WTC11 (cell line): Measurements from ENCODE around the gene SRMS. TPM values are rescaled to one million over a fixed set of nuclear protein-coding genes. Genes with fewer than 3 reads are reported as not detected.

ENCODE experiments used
- ATAC-seq: fragments of 200-7000 bp; cut with Tn5 transposase; 2 replicates; pipeline ENCODE4 v1.10.0; 2021; ENCODE audit warnings: mild to moderate bottlenecking, moderate library complexity
- CTCF ChIA-PET: fragments of 300-600 bp; sonication (Branson Sonifier 250); formaldehyde crosslinking; loops from one replicate; lab custom pipeline; 2021; ENCODE audit warnings: antibody characterized with exemption; lab: Charles Lee
- POLR2A ChIA-PET: fragments of 350-600 bp; sonication (Branson Sonifier 250); formaldehyde crosslinking; loops from one replicate; lab custom pipeline; 2021; ENCODE audit warnings: antibody characterized with exemption; lab: Charles Lee
- DNase-seq: peaks from one replicate; pipeline ENCODE4 v3.0.0; 2021; ENCODE audit warnings: low spot score
- H3K27ac Mint-ChIP-seq: 2 replicates; pipeline ENCODE4 v1.8.0; 2021; ENCODE audit warnings: mixed read lengths
- H3K27me3 Mint-ChIP-seq: 2 replicates; pipeline ENCODE4 v1.8.0; 2021; ENCODE audit warnings: low read depth, mild to moderate bottlenecking, moderate library complexity, mixed read lengths
- H3K36me3 Mint-ChIP-seq: 2 replicates; pipeline ENCODE4 v1.8.0; 2021; ENCODE audit warnings: mixed read lengths
- H3K4me1 Mint-ChIP-seq: 2 replicates; pipeline ENCODE4 v1.8.0; 2022; ENCODE audit warnings: mixed read lengths
- H3K4me3 Mint-ChIP-seq: 2 replicates; pipeline ENCODE4 v1.8.0; 2021; ENCODE audit warnings: mild to moderate bottlenecking, moderate library complexity, mixed read lengths
- H3K9me3 Mint-ChIP-seq: 2 replicates; pipeline ENCODE4 v1.8.0; 2021; ENCODE audit warnings: mixed read lengths
- CBFB ChIP-seq: sonication (generic); formaldehyde crosslinking; IDR thresholded peaks from 2 replicates; pipeline ENCODE4 v1.8.1; 2022; ENCODE audit warnings: mild to moderate bottlenecking, low read depth, missing genetic modification reagents
- CREB1 ChIP-seq: sonication (generic); formaldehyde crosslinking; IDR thresholded peaks from 2 replicates; pipeline ENCODE4 v1.8.0; 2023; ENCODE audit warnings: mild to moderate bottlenecking, missing genetic modification reagents
- EMX1 ChIP-seq: fragments of 250-450 bp; sonication (Bioruptor Pico); IDR thresholded peaks from 2 replicates; pipeline ENCODE4 v1.8.0; 2021; ENCODE audit warnings: mild to moderate bottlenecking
- FOXJ3 ChIP-seq: sonication (generic); formaldehyde crosslinking; IDR thresholded peaks from 2 replicates; pipeline ENCODE4 v1.9.0; 2021; ENCODE audit warnings: missing genetic modification reagents, mild to moderate bottlenecking, borderline replicate concordance
- FOXK1 ChIP-seq: sonication (generic); formaldehyde crosslinking; IDR thresholded peaks from 2 replicates; pipeline ENCODE4 v1.8.0; 2022; ENCODE audit warnings: mild to moderate bottlenecking, moderate library complexity, missing genetic modification reagents
- GTF2I ChIP-seq: fragments of 250-450 bp; sonication (Bioruptor Pico); conservative IDR thresholded peaks from 2 replicates; pipeline ENCODE4 v1.4.0; 2021; ENCODE audit warnings: mild to moderate bottlenecking
- IRF2 ChIP-seq: sonication (generic); formaldehyde crosslinking; IDR thresholded peaks from 2 replicates; pipeline ENCODE4 v1.8.0; 2022; ENCODE audit warnings: low read depth, missing genetic modification reagents, borderline replicate concordance
- KAT7 ChIP-seq: sonication (generic); formaldehyde crosslinking; IDR thresholded peaks from 2 replicates; pipeline ENCODE4 v1.8.1; 2023; ENCODE audit warnings: missing genetic modification reagents, mild to moderate bottlenecking, borderline replicate concordance
- MYBL2 ChIP-seq: sonication (generic); formaldehyde crosslinking; IDR thresholded peaks from 2 replicates; pipeline ENCODE4 v1.8.1; 2023; ENCODE audit warnings: mild to moderate bottlenecking, moderate library complexity, missing genetic modification reagents
- NR1H2 ChIP-seq: sonication (generic); formaldehyde crosslinking; IDR thresholded peaks from 2 replicates; pipeline ENCODE4 v1.9.0; 2021; ENCODE audit warnings: mild to moderate bottlenecking, moderate library complexity, missing genetic modification reagents
- SMAD3 ChIP-seq: sonication (generic); formaldehyde crosslinking; IDR thresholded peaks from 2 replicates; pipeline ENCODE4 v1.8.0; 2022; ENCODE audit warnings: missing genetic modification reagents, mild to moderate bottlenecking, borderline replicate concordance
- ZNF232 ChIP-seq: sonication (generic); formaldehyde crosslinking; IDR thresholded peaks from 2 replicates; pipeline ENCODE4 v1.8.0; 2022; ENCODE audit warnings: mild to moderate bottlenecking, missing genetic modification reagents
- ZNF671 ChIP-seq: fragments of 250-450 bp; sonication (Bioruptor Pico); IDR thresholded peaks from 2 replicates; pipeline ENCODE4 v1.8.0; 2021; ENCODE audit warnings: mild to moderate bottlenecking
- total RNA-seq: library from RNA; stranded (reverse); gene quantifications from 3 replicates; pipeline ENCODE4 v1.2.3, GENCODE V29; 2021
- TF ChIP-seq, protein P1 (sequence below): sonication (generic); formaldehyde crosslinking; IDR thresholded peaks from 2 replicates; pipeline ENCODE4 v1.8.0; 2022; ENCODE audit warnings: mild to moderate bottlenecking, missing genetic modification reagents
- TF ChIP-seq, protein P2 (sequence below): sonication (generic); formaldehyde crosslinking; IDR thresholded peaks from 2 replicates; pipeline ENCODE4 v1.8.0; 2023; ENCODE audit warnings: missing genetic modification reagents, mild to moderate bottlenecking, borderline replicate concordance
- TF ChIP-seq, protein P3 (sequence below): sonication (generic); formaldehyde crosslinking; conservative IDR thresholded peaks from 2 replicates; pipeline ENCODE4 v1.8.1; 2023; ENCODE audit warnings: mild to moderate bottlenecking, low read depth, missing genetic modification reagents, moderate library complexity
- TF ChIP-seq, protein P4 (sequence below): sonication (generic); formaldehyde crosslinking; IDR thresholded peaks from 2 replicates; pipeline ENCODE4 v1.8.0; 2023; ENCODE audit warnings: mild to moderate bottlenecking, missing genetic modification reagents
- TF ChIP-seq, protein P5 (sequence below): sonication (generic); formaldehyde crosslinking; IDR thresholded peaks from 2 replicates; pipeline ENCODE4 v1.8.1; 2023; ENCODE audit warnings: mild to moderate bottlenecking, missing genetic modification reagents, moderate library complexity
- TF ChIP-seq, protein P6 (sequence below): sonication (generic); formaldehyde crosslinking; IDR thresholded peaks from 2 replicates; pipeline ENCODE4 v1.8.0; 2022; ENCODE audit warnings: mild to moderate bottlenecking, missing genetic modification reagents
- TF ChIP-seq, protein P7 (sequence below): fragments of 250-450 bp; sonication (Bioruptor Pico); IDR thresholded peaks from 2 replicates; pipeline ENCODE4 v1.9.0; 2021; ENCODE audit warnings: mild to moderate bottlenecking

Gene SRMS
- total RNA-seq, 1 experiment from 2014 or later = 0.26 TPM

DNA sequence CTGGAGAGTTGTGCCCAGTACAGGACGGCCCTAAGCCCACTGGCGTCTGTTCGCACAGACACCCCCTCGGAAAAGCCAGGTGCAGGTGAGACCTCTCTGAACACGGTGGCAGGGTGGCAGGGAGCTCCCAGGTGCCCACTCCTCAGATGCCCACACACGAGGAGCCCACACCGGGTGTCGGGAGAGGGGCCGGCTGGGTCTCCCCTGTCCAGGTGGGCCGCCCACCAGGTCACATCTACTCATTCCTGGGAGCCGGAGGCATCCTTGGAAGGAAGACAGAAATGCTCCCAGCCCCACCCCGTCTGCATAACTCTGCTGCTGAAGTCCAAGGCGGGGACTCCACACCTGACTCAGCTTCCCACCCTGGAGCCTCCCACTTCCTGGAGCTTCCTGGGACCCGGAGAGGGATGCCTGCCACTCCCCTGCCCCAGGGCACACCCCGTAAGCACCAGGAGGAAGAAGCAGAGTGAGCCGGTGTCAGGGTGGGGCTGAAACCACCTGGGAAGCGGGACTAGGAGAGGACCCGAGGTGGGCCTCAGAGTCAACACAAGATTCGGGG is 2.5 kb downstream of the SRMS start:
- CTCF ChIA-PET = interaction anchor here (1.4 to 3.4 kb wide), 2 partner anchors 8 to 429 kb away, joined by 4 to 48 read pairs; partner anchors contain the start of gene PTK6

More for the DNA sequence above, 2.5 kb downstream of the SRMS start:
- no peaks in the 10 kb centered on the region for H3K27me3 Mint-ChIP-seq
- TF ChIP-seq, protein P1, sequence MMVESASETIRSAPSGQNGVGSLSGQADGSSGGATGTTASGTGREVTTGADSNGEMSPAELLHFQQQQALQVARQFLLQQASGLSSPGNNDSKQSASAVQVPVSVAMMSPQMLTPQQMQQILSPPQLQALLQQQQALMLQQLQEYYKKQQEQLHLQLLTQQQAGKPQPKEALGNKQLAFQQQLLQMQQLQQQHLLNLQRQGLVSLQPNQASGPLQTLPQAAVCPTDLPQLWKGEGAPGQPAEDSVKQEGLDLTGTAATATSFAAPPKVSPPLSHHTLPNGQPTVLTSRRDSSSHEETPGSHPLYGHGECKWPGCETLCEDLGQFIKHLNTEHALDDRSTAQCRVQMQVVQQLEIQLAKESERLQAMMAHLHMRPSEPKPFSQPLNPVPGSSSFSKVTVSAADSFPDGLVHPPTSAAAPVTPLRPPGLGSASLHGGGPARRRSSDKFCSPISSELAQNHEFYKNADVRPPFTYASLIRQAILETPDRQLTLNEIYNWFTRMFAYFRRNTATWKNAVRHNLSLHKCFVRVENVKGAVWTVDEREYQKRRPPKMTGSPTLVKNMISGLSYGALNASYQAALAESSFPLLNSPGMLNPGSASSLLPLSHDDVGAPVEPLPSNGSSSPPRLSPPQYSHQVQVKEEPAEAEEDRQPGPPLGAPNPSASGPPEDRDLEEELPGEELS (CRISPR knock-in tag) = no peak
- no peak for TF ChIP-seq ZNF671 (CRISPR knock-in tag)
- TF ChIP-seq CBFB (CRISPR knock-in tag) = no peak
- TF ChIP-seq, protein P2, sequence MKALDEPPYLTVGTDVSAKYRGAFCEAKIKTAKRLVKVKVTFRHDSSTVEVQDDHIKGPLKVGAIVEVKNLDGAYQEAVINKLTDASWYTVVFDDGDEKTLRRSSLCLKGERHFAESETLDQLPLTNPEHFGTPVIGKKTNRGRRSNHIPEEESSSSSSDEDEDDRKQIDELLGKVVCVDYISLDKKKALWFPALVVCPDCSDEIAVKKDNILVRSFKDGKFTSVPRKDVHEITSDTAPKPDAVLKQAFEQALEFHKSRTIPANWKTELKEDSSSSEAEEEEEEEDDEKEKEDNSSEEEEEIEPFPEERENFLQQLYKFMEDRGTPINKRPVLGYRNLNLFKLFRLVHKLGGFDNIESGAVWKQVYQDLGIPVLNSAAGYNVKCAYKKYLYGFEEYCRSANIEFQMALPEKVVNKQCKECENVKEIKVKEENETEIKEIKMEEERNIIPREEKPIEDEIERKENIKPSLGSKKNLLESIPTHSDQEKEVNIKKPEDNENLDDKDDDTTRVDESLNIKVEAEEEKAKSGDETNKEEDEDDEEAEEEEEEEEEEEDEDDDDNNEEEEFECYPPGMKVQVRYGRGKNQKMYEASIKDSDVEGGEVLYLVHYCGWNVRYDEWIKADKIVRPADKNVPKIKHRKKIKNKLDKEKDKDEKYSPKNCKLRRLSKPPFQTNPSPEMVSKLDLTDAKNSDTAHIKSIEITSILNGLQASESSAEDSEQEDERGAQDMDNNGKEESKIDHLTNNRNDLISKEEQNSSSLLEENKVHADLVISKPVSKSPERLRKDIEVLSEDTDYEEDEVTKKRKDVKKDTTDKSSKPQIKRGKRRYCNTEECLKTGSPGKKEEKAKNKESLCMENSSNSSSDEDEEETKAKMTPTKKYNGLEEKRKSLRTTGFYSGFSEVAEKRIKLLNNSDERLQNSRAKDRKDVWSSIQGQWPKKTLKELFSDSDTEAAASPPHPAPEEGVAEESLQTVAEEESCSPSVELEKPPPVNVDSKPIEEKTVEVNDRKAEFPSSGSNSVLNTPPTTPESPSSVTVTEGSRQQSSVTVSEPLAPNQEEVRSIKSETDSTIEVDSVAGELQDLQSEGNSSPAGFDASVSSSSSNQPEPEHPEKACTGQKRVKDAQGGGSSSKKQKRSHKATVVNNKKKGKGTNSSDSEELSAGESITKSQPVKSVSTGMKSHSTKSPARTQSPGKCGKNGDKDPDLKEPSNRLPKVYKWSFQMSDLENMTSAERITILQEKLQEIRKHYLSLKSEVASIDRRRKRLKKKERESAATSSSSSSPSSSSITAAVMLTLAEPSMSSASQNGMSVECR = no peak
- no peak for TF ChIP-seq EMX1
- TF ChIP-seq GTF2I (CRISPR knock-in tag) = no peak
- no peak for TF ChIP-seq FOXK1 (CRISPR knock-in tag)
- no peak for TF ChIP-seq ZNF232 (CRISPR knock-in tag)
- no peak for TF ChIP-seq KAT7 (CRISPR knock-in tag)
- no peak for TF ChIP-seq CREB1
- TF ChIP-seq, protein P3, sequence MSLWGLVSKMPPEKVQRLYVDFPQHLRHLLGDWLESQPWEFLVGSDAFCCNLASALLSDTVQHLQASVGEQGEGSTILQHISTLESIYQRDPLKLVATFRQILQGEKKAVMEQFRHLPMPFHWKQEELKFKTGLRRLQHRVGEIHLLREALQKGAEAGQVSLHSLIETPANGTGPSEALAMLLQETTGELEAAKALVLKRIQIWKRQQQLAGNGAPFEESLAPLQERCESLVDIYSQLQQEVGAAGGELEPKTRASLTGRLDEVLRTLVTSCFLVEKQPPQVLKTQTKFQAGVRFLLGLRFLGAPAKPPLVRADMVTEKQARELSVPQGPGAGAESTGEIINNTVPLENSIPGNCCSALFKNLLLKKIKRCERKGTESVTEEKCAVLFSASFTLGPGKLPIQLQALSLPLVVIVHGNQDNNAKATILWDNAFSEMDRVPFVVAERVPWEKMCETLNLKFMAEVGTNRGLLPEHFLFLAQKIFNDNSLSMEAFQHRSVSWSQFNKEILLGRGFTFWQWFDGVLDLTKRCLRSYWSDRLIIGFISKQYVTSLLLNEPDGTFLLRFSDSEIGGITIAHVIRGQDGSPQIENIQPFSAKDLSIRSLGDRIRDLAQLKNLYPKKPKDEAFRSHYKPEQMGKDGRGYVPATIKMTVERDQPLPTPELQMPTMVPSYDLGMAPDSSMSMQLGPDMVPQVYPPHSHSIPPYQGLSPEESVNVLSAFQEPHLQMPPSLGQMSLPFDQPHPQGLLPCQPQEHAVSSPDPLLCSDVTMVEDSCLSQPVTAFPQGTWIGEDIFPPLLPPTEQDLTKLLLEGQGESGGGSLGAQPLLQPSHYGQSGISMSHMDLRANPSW = no peak
- TF ChIP-seq, protein P4, sequence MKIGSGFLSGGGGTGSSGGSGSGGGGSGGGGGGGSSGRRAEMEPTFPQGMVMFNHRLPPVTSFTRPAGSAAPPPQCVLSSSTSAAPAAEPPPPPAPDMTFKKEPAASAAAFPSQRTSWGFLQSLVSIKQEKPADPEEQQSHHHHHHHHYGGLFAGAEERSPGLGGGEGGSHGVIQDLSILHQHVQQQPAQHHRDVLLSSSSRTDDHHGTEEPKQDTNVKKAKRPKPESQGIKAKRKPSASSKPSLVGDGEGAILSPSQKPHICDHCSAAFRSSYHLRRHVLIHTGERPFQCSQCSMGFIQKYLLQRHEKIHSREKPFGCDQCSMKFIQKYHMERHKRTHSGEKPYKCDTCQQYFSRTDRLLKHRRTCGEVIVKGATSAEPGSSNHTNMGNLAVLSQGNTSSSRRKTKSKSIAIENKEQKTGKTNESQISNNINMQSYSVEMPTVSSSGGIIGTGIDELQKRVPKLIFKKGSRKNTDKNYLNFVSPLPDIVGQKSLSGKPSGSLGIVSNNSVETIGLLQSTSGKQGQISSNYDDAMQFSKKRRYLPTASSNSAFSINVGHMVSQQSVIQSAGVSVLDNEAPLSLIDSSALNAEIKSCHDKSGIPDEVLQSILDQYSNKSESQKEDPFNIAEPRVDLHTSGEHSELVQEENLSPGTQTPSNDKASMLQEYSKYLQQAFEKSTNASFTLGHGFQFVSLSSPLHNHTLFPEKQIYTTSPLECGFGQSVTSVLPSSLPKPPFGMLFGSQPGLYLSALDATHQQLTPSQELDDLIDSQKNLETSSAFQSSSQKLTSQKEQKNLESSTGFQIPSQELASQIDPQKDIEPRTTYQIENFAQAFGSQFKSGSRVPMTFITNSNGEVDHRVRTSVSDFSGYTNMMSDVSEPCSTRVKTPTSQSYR (CRISPR knock-in tag) = no peak
- no peak for TF ChIP-seq IRF2
- TF ChIP-seq, protein P5, sequence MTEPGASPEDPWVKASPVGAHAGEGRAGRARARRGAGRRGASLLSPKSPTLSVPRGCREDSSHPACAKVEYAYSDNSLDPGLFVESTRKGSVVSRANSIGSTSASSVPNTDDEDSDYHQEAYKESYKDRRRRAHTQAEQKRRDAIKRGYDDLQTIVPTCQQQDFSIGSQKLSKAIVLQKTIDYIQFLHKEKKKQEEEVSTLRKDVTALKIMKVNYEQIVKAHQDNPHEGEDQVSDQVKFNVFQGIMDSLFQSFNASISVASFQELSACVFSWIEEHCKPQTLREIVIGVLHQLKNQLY (CRISPR knock-in tag) = no peak
- no peak for TF ChIP-seq SMAD3
- no peak for TF ChIP-seq NR1H2 (CRISPR knock-in tag)
- TF ChIP-seq, protein P6, sequence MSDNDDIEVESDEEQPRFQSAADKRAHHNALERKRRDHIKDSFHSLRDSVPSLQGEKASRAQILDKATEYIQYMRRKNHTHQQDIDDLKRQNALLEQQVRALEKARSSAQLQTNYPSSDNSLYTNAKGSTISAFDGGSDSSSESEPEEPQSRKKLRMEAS (CRISPR knock-in tag) = no peak
- no peak for TF ChIP-seq MYBL2 (CRISPR knock-in tag)
- TF ChIP-seq, protein P7, sequence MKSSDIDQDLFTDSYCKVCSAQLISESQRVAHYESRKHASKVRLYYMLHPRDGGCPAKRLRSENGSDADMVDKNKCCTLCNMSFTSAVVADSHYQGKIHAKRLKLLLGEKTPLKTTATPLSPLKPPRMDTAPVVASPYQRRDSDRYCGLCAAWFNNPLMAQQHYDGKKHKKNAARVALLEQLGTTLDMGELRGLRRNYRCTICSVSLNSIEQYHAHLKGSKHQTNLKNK (CRISPR knock-in tag) = no peak
- no peak for TF ChIP-seq FOXJ3 (CRISPR knock-in tag)
- TF ChIP-seq, all 79 proteins: peak for 0
- DNase-seq = no peak
- peaks cover 11% of the 10 kb centered on the region for H3K4me1 Mint-ChIP-seq
- H3K9me3 Mint-ChIP-seq = no peaks in the 10 kb centered on the region
- no peak overlapping the region for H3K27ac Mint-ChIP-seq
- ATAC-seq = no peak
- POLR2A ChIA-PET = no interaction called here
- no peak overlapping the region for H3K4me3 Mint-ChIP-seq
- no peaks in the 10 kb centered on the region for H3K36me3 Mint-ChIP-seq
